PC-9 (cell line): ENCODE results near the gene CLCN3.
"Not testable (repeated sequence)": the region's sequence is repeated elsewhere in the genome, so short reads cannot be mapped to it uniquely, and the experiment has no call there.

Experiments used
- CTCF ChIP-seq: fragments of 200-600 bp; sonication (generic); conservative IDR thresholded peaks from 2 replicates; pipeline ENCODE4 v1.6.1; 2017; ENCODE audit warnings: mixed run types, antibody characterized with exemption, mild to moderate bottlenecking, moderate library complexity
- EZH2 ChIP-seq: fragments of 200-600 bp; sonication (generic); IDR thresholded peaks from 2 replicates; pipeline ENCODE4 v1.8.0; 2017; ENCODE audit warnings: antibody characterized with exemption, low read depth

DNA sequence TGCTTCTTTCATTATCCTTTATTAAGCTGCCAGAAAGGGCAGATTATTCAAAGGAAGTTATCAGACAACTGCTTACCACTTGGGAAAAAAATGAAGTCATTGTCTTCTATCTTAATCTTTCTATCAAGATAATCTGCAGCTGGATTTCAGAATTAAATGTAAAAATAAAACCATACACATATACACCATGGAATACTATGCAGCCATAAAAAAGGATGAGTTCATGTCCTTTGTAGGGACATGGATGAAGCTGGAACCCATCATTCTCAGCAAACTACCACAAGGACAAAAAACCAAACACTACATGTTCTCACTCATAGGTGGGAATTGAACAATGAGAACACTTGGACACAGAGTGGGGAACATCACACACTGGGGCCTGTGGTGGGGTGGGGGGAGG lies 118.2 kb downstream of the CLCN3 start:
- not testable (repeated sequence) for TF ChIP-seq CTCF, EZH2
